H54 (cell line): Measurements from ENCODE around the gene KRTAP5-9.
"Not testable (repeated sequence)": the region's sequence is repeated elsewhere in the genome, so short reads cannot be mapped to it uniquely, and the experiment has no call there.

ENCODE experiments used
- DNase-seq: peaks from one replicate; pipeline ENCODE4 v3.0.0; 2011; ENCODE audit warnings: low spot score, mixed read lengths; ENCODE audit not compliant: insufficient read length
- FAIRE-seq: peaks from 3 replicates; lab custom pipeline; 2011; peaks lifted over from hg19 to GRCh38; lab: Jason Lieb, UNC
- POLR2A ChIP-seq: IDR thresholded peaks from 2 replicates; pipeline ENCODE4 v1.6.1; 2011; ENCODE audit warnings: low read depth, mild to moderate bottlenecking, low read length

KRTAP5-9 gene

DNA sequence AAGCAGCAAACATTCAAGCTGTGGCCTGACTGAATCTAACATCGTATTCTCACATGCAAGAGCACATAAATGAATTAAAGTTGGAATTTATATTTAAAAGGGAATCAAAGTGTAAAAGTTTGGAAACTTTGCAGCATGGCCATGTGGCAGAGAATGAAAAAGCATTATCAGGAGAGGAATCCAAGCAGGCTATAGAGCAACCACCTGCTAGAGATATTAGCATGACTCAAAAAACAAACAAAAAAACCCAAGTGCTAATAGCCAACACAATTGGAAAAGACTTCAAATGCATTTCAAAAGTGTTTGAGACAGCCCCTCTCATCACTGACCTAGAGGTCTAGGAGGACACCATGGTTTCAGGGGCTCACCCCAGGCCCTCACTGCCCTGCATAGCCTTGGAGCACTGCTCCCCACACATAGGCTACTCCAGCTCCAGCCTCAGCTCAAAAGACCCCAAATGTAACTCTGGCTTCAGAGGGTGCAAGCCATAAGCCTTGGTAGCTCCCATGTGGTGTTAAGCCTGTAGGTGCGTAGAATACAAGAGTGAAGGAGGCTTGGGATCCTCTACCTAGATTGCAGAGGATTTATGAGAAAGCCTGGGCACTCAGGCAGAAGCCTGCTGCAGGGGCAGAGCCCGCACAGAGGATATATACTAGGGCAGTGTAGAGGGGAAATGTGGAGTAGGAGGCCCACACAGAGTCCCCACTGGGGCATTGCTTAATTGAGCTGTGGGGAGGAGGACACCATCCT is 22.9 kb upstream of the KRTAP5-9 start:
- DNase-seq (no peak), FAIRE-seq (no peak)
- no peak for TF ChIP-seq POLR2A

GRCh38 chr11:71525938-71526495 is 22.2 kb upstream of the KRTAP5-9 start:
- no peak for TF ChIP-seq POLR2A
- no peak for FAIRE-seq
- no peak for DNase-seq

GRCh38 chr11:71526796-71527575 is 21.2 kb upstream of the KRTAP5-9 start, which contains the start of gene KRTAP5-7:
Gene KRTAP5-7 (plus strand): TSS chr11:71527267. CDS start chr11:71527301, 34 bp downstream.
- DNase-seq, FAIRE-seq: not testable (repeated sequence)

- FAIRE-seq: no peak
- TF ChIP-seq POLR2A: no peak
- DNase-seq: no peak
These were observed 20.5 kb upstream of the KRTAP5-9 start for GRCh38 chr11:71527576-71528210.

DNA sequence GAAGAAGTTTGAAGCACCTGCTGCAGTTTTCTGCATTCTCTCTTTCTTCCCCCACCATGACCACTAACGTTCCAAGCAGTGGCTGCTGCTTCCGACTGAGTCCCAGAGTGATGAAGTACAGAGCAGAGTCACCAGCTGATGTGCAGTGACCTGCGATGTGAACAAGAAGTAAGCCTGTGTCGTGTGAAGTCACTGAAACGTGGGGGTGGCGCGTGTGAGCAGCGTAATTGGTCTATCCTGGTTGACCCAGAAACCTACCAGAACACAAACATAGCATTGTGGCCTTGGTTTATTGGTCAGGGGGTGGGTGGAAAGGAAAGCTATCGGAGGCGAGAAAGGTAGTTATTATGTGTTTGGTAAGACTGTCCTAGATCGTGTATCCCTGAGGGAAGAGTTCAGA is 17.6 kb upstream of the KRTAP5-9 start:
- FAIRE-seq (no peak), DNase-seq (no peak)
- TF ChIP-seq POLR2A: no peak

DNA sequence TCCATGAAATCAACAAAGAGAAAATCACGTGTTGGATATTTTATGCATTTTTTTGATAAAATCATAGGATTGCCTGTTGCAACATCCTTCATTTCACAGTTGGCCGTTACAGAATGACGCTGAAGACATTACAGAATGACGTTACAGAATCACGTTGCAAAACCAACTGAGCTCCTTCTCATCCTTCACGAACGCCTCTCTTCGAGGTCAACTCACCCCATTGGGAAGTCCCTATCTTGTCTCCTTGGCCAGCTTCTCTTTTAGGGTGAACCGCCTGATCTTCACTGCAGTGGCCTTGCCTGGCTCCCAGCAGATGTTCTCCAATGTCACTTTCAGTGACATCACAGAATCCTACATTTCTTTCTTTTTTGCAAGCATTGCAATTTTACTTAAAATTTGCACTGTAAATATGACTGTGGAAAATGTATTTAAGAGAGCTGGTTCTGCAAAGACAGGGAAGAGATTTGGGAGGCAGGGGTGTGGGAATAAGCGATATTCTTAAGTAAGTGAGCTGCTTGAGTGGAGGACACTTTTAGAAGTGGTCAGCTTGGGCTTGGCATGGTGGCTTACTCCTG is 16.1 kb upstream of the KRTAP5-9 start:
- no peak for FAIRE-seq
- no peak for TF ChIP-seq POLR2A
- DNase-seq: no peak

GRCh38 chr11:71534711-71535608 is 13.3 kb upstream of the KRTAP5-9 start:
- not testable (repeated sequence) for FAIRE-seq, DNase-seq

DNA sequence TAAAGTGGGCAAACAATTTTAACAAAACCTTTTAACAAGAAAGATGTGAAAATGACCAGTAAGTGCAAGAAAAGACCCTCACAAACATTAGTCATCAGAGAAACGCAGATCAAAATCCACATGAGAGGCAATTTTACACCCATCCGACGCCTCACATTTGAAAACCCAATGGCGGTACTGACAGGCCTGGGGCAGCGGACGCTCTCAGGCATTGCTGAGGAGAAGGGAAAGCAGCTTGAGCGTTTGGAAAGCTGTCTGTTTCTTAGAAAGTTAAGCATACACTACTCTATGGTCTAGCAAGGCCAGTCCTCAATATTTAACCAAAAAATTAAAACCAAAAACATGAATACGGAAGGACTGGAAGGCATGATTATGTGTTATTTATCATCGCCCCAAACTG is 12.4 kb upstream of the KRTAP5-9 start:
- DNase-seq (no peak), FAIRE-seq (no peak)
- no peak for TF ChIP-seq POLR2A

GRCh38 chr11:71537537-71537936 is 10.7 kb upstream of the KRTAP5-9 start:
- FAIRE-seq: no peak
- TF ChIP-seq POLR2A: no peak
- DNase-seq: no peak

DNA sequence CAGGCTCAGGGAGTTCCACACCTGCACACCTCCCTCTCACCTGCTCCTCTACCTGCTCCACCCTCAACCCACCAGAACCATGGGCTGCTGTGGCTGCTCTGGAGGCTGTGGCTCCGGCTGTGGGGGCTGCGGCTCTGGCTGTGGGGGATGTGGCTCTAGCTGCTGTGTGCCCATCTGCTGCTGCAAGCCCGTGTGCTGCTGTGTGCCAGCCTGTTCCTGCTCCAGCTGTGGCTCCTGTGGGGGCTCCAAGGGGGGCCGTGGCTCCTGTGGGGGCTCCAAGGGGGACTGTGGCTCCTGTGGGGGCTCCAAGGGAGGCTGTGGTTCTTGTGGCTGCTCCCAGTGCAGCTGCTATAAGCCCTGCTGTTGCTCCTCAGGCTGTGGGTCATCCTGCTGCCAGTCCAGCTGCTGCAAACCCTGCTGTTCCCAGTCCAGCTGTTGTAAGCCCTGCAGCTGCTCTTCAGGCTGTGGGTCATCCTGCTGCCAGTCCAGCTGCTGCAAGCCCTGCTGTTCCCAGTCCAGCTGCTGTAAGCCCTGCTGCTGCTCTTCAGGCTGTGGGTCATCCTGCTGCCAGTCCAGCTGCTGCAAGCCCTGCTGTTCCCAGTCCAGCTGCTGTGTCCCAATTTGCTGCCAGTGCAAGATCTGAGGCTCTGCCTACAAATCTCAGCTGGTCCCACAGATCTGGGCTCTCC is 10.1 kb upstream of the KRTAP5-9 start, which contains the start of gene KRTAP5-8:
Gene KRTAP5-8, plus strand, starts transcription at position 49 of the 689 bp plus-strand sequence. Its CDS starts 31 bp downstream, at position 80.
- FAIRE-seq: not testable (repeated sequence)

GRCh38 chr11:71538666-71538990 is 9.6 kb upstream of the KRTAP5-9 start:
- no peak for TF ChIP-seq POLR2A
- FAIRE-seq (no peak), DNase-seq (no peak)

More for the DNA sequence above, 10.1 kb upstream of the KRTAP5-9 start, which contains the start of gene KRTAP5-8:
- DNase-seq: not testable (repeated sequence)

- TF ChIP-seq POLR2A: no peak
- DNase-seq (no peak), FAIRE-seq (no peak)
These were observed 9.2 kb upstream of the KRTAP5-9 start for GRCh38 chr11:71539017-71539416.

DNA sequence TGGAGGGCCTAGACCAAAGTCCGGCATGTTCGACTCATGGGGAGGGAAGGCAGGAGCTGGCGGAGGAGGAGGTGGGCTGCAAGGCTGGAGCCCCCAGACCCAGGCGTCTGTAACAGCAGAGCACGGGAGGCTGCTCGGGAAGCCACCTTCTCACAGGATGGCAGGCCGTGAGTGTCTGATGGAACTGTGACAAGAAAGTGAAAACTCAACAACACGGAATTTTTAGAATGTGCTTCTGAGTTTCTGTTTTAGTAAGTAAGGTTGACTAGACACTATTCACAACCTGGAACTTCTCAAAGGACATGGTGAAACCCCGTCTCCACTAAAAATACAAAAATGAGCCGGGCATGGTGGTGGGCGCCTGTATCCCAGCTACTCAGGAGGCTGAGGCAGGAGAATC is 8.2 kb upstream of the KRTAP5-9 start:
- not testable (repeated sequence) for FAIRE-seq, DNase-seq

GRCh38 chr11:71540521-71541304 is 7.5 kb upstream of the KRTAP5-9 start:
- DNase-seq, FAIRE-seq: not testable (repeated sequence)
